ENCODE data around the gene SLC41A3.

GRCh38 chr3:126065876-126066275 lies 18.0 kb downstream of the SLC41A3 start:
- TF ChIP-seq EZH2 (IDR thresholded peaks at IDR 0.05; ENCODE audit: insufficient read depth, poor library complexity, severe bottlenecking) (no peak), EZH2phosphoT487 (IDR thresholded peaks at IDR 0.05; ENCODE audit: insufficient read depth, low read depth) (no peak)
